ENCODE measurements around the gene UNG.
"Not testable (repeated sequence)": the region's sequence is repeated elsewhere in the genome, so short reads cannot be mapped to it uniquely, and the experiment has no call there.

UNG gene

GRCh38 chr12:109124878-109125648 is 27.7 kb downstream of the UNG start:
- DNase-seq: no peak

- DNase-seq: no peak
Measured at GRCh38 chr12:109125791-109126190, 28.4 kb downstream of the UNG start.

GRCh38 chr12:109126784-109127183 is 29.4 kb downstream of the UNG start:
- no peak for DNase-seq

GRCh38 chr12:109127533-109128242 is 30.3 kb downstream of the UNG start:
- no peak for DNase-seq

GRCh38 chr12:109130297-109131153 is 33.1 kb downstream of the UNG start:
- no peak for DNase-seq

- no peak for DNase-seq
Measured at GRCh38 chr12:109131154-109132050, 34.0 kb downstream of the UNG start.

GRCh38 chr12:109134186-109134917 is 37.0 kb downstream of the UNG start:
- DNase-seq: no peak

- DNase-seq: no peak
Measured at GRCh38 chr12:109137055-109137454, 39.7 kb downstream of the UNG start.

- no peak for DNase-seq
Measured at GRCh38 chr12:109139360-109139759, 42.0 kb downstream of the UNG start.

GRCh38 chr12:109139791-109140190 is 42.4 kb downstream of the UNG start:
- DNase-seq: no peak

GRCh38 chr12:109140560-109140959 is 43.2 kb downstream of the UNG start:
- DNase-seq: no peak

- DNase-seq: no peak
Measured at GRCh38 chr12:109144224-109144623, 46.8 kb downstream of the UNG start.

GRCh38 chr12:109147126-109147525 is 49.7 kb downstream of the UNG start:
- DNase-seq: not testable (repeated sequence)

- DNase-seq: no peak
Measured at GRCh38 chr12:109147954-109148353, 50.6 kb downstream of the UNG start.

GRCh38 chr12:109150124-109150640 is 52.8 kb downstream of the UNG start:
- no peak for DNase-seq

GRCh38 chr12:109151457-109151856 is 54.1 kb downstream of the UNG start:
- no peak for DNase-seq

GRCh38 chr12:109153821-109154441 is 56.5 kb downstream of the UNG start:
- DNase-seq: no peak

- DNase-seq: no peak
Measured at GRCh38 chr12:109154451-109155438, 57.3 kb downstream of the UNG start.

- no peak for DNase-seq
Measured at GRCh38 chr12:109156036-109156435, 58.6 kb downstream of the UNG start.

GRCh38 chr12:109156586-109156985 is 59.2 kb downstream of the UNG start:
- no peak for DNase-seq
